H1 (cell line): ENCODE data around the gene SLC39A11. TPM values are rescaled to one million over a fixed set of nuclear protein-coding genes. Genes with fewer than 3 reads are reported as not detected.

Experiments used
- CBX5 ChIP-seq: fragments of 300-800, 300-1000 bp; sonication (generic); IDR thresholded peaks from 2 replicates; pipeline ENCODE4 v1.7.1; 2016; ENCODE audit warnings: antibody characterized with exemption, low read length, low read depth
- CHD1 ChIP-seq: IDR thresholded peaks from 2 replicates; pipeline ENCODE4 v1.6.1; 2012; ENCODE audit warnings: low read depth, low read length, improper control_type of control experiment
- CHD7 ChIP-seq: fragments of 300-600 bp; sonication (generic); IDR thresholded peaks from 2 replicates; pipeline ENCODE4 v1.7.1; 2012; ENCODE audit warnings: low read length, moderate library complexity, mild to moderate bottlenecking, inconsistent platforms; ENCODE audit not compliant: insufficient replicate concordance
- CTBP2 ChIP-seq: IDR thresholded peaks from 2 replicates; pipeline ENCODE4 v1.7.0; 2011; ENCODE audit warnings: borderline replicate concordance, mild to moderate bottlenecking, moderate library complexity, mixed read lengths, low read length; ENCODE audit not compliant: insufficient read depth, insufficient read length
- JUND ChIP-seq: IDR thresholded peaks from 2 replicates; pipeline ENCODE4 v1.6.1; 2011; ENCODE audit warnings: mild to moderate bottlenecking, improper control_type of control experiment, low read length
- MAFK ChIP-seq: IDR thresholded peaks from 2 replicates; pipeline ENCODE4 v1.6.1; 2012; ENCODE audit warnings: low read depth, mild to moderate bottlenecking, improper control_type of control experiment, low read length
- NANOG ChIP-seq: IDR thresholded peaks from 2 replicates; pipeline ENCODE4 v1.6.1; 2011; ENCODE audit warnings: low read length, low read depth, mild to moderate bottlenecking, inconsistent platforms; ENCODE audit not compliant: insufficient read depth, poor library complexity, severe bottlenecking
- POLR2A ChIP-seq, 2 experiments: IDR thresholded peaks; 1 replicate in 1 of 2; 2 replicates in 1 of 2; pipeline ENCODE4 v1.6.1; 2011; ENCODE audit warnings: low read depth in 2 of 2, low read length in 2 of 2, mild to moderate bottlenecking in 2 of 2; ENCODE audit errors: control extremely low read depth in 1 of 2
- SAP30 ChIP-seq: fragments of 300-600 bp; sonication (generic); IDR thresholded peaks from 2 replicates; pipeline ENCODE4 v1.7.1; 2012; ENCODE audit warnings: low read length, moderate library complexity, mild to moderate bottlenecking, inconsistent platforms; ENCODE audit not compliant: insufficient read depth, insufficient replicate concordance
- SP4 ChIP-seq: IDR thresholded peaks from 2 replicates; pipeline ENCODE4 v1.6.1; 2012; ENCODE audit warnings: low read length, inconsistent platforms
- SUZ12 ChIP-seq: fragments of 200-600 bp; sonication (generic); IDR thresholded peaks from 2 replicates; pipeline ENCODE4 v1.6.1; 2012; ENCODE audit warnings: mild to moderate bottlenecking, inconsistent platforms, low read length, moderate library complexity, mixed read lengths
- TAF1 ChIP-seq: IDR thresholded peaks from 2 replicates; pipeline ENCODE4 v1.6.1; 2011; ENCODE audit warnings: mild to moderate bottlenecking, low read depth, low read length
- TBP ChIP-seq: IDR thresholded peaks from 2 replicates; pipeline ENCODE4 v1.6.1; 2011; ENCODE audit warnings: low read depth, low read length, improper control_type of control experiment
- polyA plus RNA-seq, 7 experiments: library from polyadenylated mRNA; depleted of rRNA in 3 of 7; stranded (reverse) in 5 of 7; unstranded in 2 of 7; fragments of >200 nt in 5 of 7; fragments of 200-250 nt in 2 of 7; gene quantifications; 1 replicate in 5 of 7; 2 replicates in 1 of 7; 4 replicates in 1 of 7; pipeline versions ENCODE4 v1.2.1 to v1.2.3, GENCODE V29; 2011 to 2013; ENCODE audit warnings: missing spikeins in 2 of 7, mixed read lengths in 2 of 7
- total RNA-seq: library from RNA; stranded (reverse); fragmentation: NEBNext Ultra II Directional; extraction: Animal tissue kit (Norgen Biotek cat#: 25700); gene quantifications from 2 replicates; pipeline ENCODE4 v1.2.1, GENCODE V29; 2021

SLC39A11 gene
- total and polyA plus RNA-seq, 2 of the 8 experiments (the other 6 are each of a cell fraction or from before 2014, with no cell fraction given): 12.2 to 19.6 TPM

GRCh38 chr17:73096866-73097265, 4.4 kb upstream of the SLC39A11 start (continued):
- TF ChIP-seq CHD7 (no peak), SAP30 (no peak), CTBP2 (no peak), SP4 (no peak), POLR2A (IDR thresholded peaks at IDR 0.05; ENCODE audit: control extremely low read depth in 1 of 2, low read depth in 2 of 2, low read length in 2 of 2) (no peak), MAFK (no peak), SUZ12 (no peak), CHD1 (no peak), TAF1 (no peak), NANOG (no peak), CBX5 (no peak), TBP (no peak), JUND (no peak)
